NCI-H1417 treated with DMSO at 0.1 percent for 48 hours (cell line): ENCODE results near the gene GALNT18.

Experiments used
- DNase-seq: peaks from one replicate; lab custom pipeline; 2025; lab: John Stamatoyannopoulos, UW

Gene GALNT18

DNA sequence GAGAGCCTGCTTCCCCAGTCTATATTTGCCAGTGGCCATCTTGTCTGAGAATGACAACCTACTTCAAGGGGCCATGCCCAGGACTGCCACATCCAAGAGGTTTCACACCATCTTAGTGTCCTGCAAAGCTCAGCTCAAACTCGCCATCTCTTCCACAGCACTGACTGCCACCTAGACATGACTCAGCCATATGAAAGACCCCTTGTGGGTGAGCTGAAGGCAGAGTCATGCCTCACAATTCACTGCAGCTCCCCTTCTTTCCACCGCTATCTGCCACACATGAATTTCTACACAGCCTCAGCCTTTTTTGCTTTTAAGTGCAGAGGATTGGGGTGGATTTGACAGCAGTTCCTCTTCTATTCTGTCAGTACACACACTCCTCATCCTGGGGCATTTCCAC lies 127.5 kb downstream of the GALNT18 start:
- no peak for DNase-seq

GRCh38 chr11:11493698-11494097 lies 128.1 kb downstream of the GALNT18 start:
- DNase-seq, result no peak

GRCh38 chr11:11491589-11491988 lies 130.2 kb downstream of the GALNT18 start:
- DNase-seq, result no peak

- DNase-seq, result no peak
These were observed 130.8 kb downstream of the GALNT18 start for GRCh38 chr11:11491014-11491413.

- no peak for DNase-seq
These were observed 135.4 kb downstream of the GALNT18 start for GRCh38 chr11:11486423-11486822.

DNA sequence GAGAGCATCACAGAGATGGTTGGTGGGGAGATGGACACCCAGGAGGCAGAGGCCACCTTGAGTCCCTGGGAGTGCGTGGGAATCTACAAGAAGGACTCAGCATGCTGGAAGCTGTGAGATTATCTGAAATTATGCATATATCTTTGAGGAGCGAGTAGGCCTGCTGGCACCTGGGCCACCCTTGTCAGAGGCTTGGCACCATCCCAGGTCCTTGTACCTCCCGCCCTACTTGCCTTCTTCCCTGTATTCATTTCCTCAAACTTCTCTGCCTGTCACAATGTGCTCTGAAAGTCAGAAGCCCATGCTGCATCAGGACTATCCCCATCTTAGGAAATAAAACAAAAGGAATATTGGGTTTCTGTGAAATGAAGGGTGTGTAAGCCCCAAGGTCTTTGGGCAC lies 135.8 kb downstream of the GALNT18 start:
- no peak for DNase-seq

DNA sequence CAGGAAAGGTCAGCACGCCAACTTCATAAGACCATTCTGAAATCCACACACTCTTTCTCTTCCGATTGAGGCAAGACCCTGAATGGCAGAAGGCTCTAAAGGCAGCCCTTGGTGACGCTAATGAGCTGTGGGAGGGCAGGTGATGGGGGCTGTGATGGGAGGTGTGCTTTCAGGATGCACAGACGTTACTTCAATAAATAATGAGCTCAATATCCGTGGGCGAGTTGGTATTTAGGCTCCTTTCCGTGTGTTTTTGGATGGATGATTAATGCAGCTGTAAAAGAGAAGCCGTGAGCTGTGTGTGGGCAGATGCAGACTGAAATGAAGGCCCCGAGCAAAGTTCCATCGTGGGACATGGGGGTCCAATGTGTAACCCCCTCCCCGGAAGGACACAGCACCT lies 138.2 kb downstream of the GALNT18 start:
- no peak for DNase-seq

- DNase-seq, result no peak
These were observed 139.1 kb downstream of the GALNT18 start for GRCh38 chr11:11482730-11483129.

DNA sequence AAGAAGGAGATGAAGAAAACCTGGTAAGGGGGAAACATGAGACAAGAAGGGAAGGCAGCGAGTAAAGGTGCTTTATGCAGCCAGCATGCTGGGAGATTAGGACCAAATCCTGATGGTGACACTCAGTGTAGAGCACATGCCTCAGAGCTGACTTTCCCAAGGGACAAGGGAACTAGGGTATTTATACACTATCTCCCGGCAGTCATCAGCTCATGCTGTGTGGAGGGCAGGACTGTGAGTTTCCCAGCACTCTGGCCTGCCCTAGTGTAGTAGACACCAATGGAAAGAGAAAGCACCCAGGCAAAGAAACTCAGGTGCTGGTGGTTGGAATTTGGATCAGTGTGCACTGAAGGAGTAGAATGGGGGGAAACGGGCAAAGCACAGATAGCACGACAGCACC lies 140.4 kb downstream of the GALNT18 start:
- DNase-seq, result no peak

DNA sequence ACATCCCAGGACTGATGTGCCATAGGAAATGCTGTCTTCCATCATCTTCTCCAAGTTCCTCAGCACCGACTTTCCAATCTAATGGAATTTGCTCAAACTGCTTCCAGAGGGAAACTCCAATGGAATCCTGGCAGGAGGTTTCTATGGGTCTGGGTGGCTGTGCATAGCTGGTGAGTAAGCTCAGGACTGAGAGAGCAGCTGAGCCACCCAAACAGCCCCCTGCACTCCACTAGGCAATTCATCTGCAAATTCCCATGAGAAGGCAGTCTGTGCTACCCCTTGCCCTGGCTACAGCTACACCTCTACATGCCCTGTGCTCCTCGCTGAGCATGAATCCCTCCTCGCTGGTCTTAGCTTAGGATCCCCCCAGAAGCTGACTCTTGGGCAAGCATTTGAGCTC lies 140.8 kb downstream of the GALNT18 start:
- no peak for DNase-seq

DNA sequence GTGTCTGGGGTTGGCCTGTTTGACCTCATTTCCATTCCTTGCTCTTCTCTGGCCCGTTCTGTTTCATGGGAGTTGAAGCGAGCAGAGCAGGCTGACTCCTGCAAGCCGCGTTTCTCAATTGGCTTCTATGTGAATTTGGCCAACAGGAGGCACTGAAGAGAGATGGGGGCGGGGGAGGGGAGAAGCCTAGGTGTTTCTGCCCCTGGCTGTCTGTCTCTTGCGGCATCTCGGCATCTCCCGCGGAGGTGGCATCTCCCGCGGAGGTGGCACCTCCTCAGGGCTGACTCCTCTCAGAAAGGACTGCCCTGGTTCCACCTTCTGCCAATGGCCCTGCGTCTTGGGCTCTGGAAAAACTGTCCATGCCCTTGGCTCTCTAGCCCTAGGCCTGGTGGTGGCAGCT lies 143.1 kb downstream of the GALNT18 start:
- DNase-seq, result no peak

DNA sequence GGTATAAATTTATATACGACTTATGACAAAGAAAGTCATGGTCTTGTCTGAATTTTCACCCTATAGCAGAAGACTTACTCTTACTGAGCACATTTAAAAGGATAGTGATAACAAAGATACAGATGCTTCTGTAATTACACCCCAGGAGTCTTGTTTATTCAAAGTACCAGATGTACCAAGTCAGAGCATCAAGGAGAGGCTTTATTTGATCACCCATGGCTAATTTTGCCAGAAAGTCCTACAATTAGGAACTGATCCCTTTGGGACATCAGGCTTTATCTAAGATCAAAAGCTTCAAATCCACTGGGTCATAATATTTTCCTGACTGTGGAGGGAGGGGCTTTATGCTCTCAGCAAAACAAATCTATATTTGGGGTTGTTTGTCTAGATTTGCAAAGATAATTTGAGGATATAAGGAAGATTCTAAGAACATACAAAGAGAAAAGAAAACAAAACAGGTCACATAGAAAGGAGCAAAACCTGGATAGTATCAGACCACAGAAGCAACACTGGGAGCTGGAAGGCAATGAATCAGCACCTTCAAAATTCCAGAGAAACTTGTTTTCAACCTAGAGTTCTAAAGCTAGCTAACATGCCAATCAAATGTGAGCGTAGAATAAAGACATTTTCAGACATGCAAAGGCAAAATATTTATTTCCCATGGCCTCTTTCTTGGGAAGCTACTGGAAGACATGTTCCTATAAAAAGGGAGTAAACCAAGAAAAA lies 143.9 kb downstream of the GALNT18 start:
- DNase-seq, result no peak

GRCh38 chr11:11476971-11477645 lies 144.7 kb downstream of the GALNT18 start:
- DNase-seq, result no peak

DNA sequence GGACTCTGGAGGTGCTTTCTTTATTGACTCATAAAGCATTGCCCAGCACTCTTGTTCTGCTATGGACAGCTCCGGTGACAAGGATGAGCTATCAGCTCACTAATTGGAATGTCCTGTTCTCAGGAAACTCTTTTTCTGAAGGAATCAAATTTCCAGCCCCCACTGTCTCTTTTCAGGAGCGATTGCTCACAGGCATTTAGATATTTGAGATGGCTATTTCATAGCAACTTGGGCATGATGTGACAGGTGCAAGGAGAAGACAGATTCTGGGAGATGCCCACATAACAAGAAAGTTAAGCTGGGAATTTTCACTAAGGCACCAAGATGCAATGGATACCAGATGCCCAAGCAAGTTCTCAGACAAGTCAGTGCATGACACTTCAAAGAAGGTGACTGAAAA lies 145.3 kb downstream of the GALNT18 start:
- DNase-seq, result no peak

DNA sequence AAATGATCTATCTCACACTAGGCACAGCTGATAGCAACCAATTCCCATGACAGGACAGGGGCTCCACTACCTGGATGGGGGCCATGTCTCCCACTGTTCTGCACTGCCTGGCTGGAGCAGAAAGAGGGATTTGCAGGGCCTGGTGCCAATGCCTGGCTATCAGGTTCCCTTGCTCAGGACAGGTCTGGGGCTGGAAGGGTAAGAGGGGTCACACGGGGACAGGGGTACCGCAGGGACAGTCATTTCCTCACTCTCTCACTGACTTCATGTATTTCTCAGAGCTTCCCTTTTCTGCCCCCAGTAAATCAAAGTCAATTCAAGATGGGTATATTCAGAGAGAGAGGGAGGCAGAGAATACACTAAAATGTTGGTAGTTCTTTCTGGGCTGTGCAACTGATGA lies 149.7 kb downstream of the GALNT18 start:
- no peak for DNase-seq

DNA sequence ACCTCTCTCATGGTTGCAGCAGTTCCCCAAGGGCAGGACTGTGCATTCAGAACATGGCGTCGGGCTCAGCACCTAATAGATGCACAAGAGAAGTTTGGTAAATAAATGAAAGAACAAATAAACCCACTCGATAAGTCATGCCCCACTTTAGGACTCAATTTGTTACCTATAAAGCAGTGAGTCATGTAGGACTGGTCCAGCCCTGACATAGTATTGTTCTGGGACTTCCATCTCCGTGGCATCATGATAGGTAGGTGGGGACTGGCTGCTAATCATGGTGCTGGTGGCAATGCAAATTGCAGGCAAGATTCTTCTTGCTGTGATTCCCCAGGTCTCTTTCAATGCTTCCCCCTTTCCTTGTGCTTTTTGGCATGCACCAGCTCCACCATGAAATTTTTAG lies 150.6 kb downstream of the GALNT18 start:
- DNase-seq, result no peak

- no peak for DNase-seq
These were observed 152.9 kb downstream of the GALNT18 start for GRCh38 chr11:11468954-11469353.

DNA sequence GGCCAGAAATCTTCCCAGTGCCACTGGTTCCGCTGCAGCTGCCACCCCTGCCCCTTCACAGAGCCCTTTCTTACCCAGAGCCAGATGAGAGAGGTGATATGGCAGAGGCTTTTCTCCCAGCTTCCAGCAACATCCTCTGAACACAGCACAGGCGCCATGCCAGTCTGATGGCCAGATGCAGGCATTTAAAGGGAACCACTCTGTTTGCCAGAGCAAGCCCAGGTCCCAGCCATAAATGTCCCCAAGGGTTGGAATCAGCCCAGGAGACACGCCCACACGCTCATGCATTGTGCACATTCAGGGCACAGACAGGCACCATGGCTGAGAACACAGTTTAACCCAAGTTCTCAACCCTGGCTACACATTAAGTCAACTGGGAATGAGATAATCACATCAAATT lies 154.5 kb downstream of the GALNT18 start:
- no peak for DNase-seq

DNA sequence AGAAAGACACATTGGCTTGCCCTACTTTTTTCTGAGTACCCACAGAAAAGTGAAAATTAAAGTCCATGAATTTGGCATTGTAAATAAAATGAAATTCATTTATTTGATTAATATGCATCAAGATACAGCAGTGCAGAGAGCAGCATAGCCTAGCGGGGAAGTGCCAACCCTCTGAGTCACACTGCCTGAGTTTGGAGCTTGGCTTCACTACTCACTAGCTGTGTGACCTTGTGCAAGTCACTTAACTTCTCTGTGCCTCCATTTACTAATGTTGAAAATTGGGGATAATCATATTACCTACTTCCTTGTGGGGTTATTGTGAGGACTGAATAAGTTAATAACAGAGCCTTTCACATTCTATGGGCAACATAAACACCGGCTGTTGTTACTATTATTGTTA lies 157.2 kb downstream of the GALNT18 start:
- no peak for DNase-seq

DNA sequence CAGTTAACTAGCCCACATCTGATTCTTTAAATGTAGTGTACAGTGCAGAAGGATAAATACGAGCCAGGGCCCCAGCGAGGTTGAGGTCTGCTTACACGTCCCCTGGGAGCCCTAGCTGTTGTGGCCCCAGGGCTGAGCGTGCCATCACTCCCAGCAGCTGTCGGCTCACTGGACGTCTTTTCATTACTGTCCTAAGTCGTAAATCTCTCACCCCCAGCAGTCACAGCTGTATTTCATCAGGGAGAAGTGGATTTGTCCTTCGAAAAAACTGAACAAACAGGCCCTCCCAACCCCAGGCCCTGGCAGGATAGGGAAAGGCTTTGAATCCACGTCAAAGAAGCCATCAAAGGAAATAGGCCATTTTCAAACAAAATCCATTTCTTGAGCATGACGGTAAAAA lies 158.4 kb downstream of the GALNT18 start:
- no peak for DNase-seq

GRCh38 chr11:11461473-11461872 lies 160.3 kb downstream of the GALNT18 start:
- DNase-seq, result no peak

- DNase-seq, result no peak
These were observed 162.2 kb downstream of the GALNT18 start for GRCh38 chr11:11459578-11459977.

- no peak for DNase-seq
These were observed 163.3 kb downstream of the GALNT18 start for GRCh38 chr11:11458485-11458884.

DNA sequence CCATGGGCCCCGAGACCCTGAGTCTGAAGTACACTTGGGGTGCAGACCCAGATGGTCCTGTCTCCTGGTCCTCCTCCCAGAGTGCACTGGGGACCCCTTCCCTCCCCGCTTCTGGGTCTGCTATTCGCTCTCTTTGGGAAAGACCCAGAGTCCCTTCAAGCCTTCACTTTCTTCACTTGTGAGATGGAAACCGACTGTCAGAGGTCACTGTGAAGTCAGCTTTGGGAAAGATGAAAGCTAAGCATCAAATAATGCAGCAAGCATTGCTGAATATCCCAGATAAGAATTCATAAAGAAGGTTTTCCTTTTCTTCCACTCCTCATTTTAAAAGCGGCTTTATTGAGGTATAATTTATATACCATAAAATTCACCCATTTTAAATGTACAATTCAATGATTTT lies 163.8 kb downstream of the GALNT18 start:
- DNase-seq, result no peak
